Astrocyte (in vitro differentiated cells and primary cell): ENCODE measurements around the gene DNMBP.

Experiments used
- CTCF ChIP-seq: IDR thresholded peaks from 2 replicates; pipeline ENCODE4 v1.5.1; 2011; ENCODE audit warnings: low read depth, mild to moderate bottlenecking, inconsistent platforms, low read length, moderate library complexity; ENCODE audit not compliant: insufficient read depth
- EZH2 ChIP-seq: IDR thresholded peaks from 2 replicates; pipeline ENCODE4 v1.6.1; 2012; ENCODE audit warnings: mild to moderate bottlenecking, low read length, inconsistent platforms; ENCODE audit not compliant: insufficient read depth

- TF ChIP-seq EZH2 (no peak), CTCF (no peak)
Observed at GRCh38 chr10:99881371-99881770, 128.4 kb downstream of the DNMBP start.
